Measurements from ENCODE around the gene GPHA2.

GPHA2 gene

GRCh38 chr11:64905516-64906313 lies 30.0 kb downstream of the GPHA2 start:
- no peak overlapping the region for H3K4me3 ChIP-seq (ENCODE audit: low read depth, low read length)
- no peak for DNase-seq (ENCODE audit: low read depth)
- no peak for TF ChIP-seq CTCF (IDR thresholded peaks at IDR 0.05; ENCODE audit: control insufficient read depth, extremely low read depth, insufficient read depth)

- no peak overlapping the region for H3K4me3 ChIP-seq (ENCODE audit: low read depth, low read length)
- TF ChIP-seq CTCF (IDR thresholded peaks at IDR 0.05; ENCODE audit: control insufficient read depth, extremely low read depth, insufficient read depth), result no peak
- DNase-seq (ENCODE audit: low read depth), result no peak
Observed at GRCh38 chr11:64903291-64903833, 32.3 kb downstream of the GPHA2 start.

- H3K4me3 ChIP-seq (ENCODE audit: low read depth, low read length), result no peak overlapping the region
- no peak for TF ChIP-seq CTCF (IDR thresholded peaks at IDR 0.05; ENCODE audit: control insufficient read depth, extremely low read depth, insufficient read depth)
- no peak for DNase-seq (ENCODE audit: low read depth)
Observed at GRCh38 chr11:64902102-64902900, 33.4 kb downstream of the GPHA2 start.

GRCh38 chr11:64900774-64901173 lies 34.9 kb downstream of the GPHA2 start:
- H3K4me3 ChIP-seq (ENCODE audit: low read depth, low read length), result no peak overlapping the region
- TF ChIP-seq CTCF (IDR thresholded peaks at IDR 0.05; ENCODE audit: control insufficient read depth, extremely low read depth, insufficient read depth), result no peak
- DNase-seq (ENCODE audit: low read depth), result no peak

- DNase-seq (ENCODE audit: low read depth), result no peak
- no peak for TF ChIP-seq CTCF (IDR thresholded peaks at IDR 0.05; ENCODE audit: control insufficient read depth, extremely low read depth, insufficient read depth)
- no peak overlapping the region for H3K4me3 ChIP-seq (ENCODE audit: low read depth, low read length)
Observed at GRCh38 chr11:64900263-64900678, 35.4 kb downstream of the GPHA2 start.

- no peak for DNase-seq (ENCODE audit: low read depth)
- no peak for TF ChIP-seq CTCF (IDR thresholded peaks at IDR 0.05; ENCODE audit: control insufficient read depth, extremely low read depth, insufficient read depth)
- H3K4me3 ChIP-seq (ENCODE audit: low read depth, low read length), result no peak overlapping the region
Observed at GRCh38 chr11:64898541-64898940, 37.2 kb downstream of the GPHA2 start.

All from LNCaP clone FGC (cell line).